K562 (cell line): ENCODE measurements around the gene MOCOS. TPM values are rescaled to one million over a fixed set of nuclear protein-coding genes. Genes with fewer than 3 reads are reported as not detected.

Experiments
- CHD2 ChIP-seq: IDR thresholded peaks from 2 replicates; pipeline ENCODE4 v1.6.1; 2011; ENCODE audit warnings: low read depth, low read length
- CHD4 ChIP-seq: fragments of 200-600 bp; sonication (generic); IDR thresholded peaks from 3 replicates; pipeline ENCODE4 v1.6.1; 2012; ENCODE audit warnings: low read depth, mild to moderate bottlenecking, mixed read lengths, low read length, inconsistent platforms; ENCODE audit not compliant: insufficient read depth, insufficient replicate concordance, poor library complexity, severe bottlenecking
- ERF ChIP-seq: fragments of 450-650 bp; formaldehyde crosslinking; IDR thresholded peaks from 2 replicates; pipeline ENCODE4 v1.4.0; 2020; ENCODE audit warnings: mild to moderate bottlenecking, mixed read lengths
- HLTF ChIP-seq: fragments of 450-650 bp; IDR thresholded peaks from 2 replicates; pipeline ENCODE4 v1.6.1; 2016
- HSF4 ChIP-seq: fragments of 250-450 bp; sonication (Bioruptor Pico); IDR thresholded peaks from 2 replicates; pipeline ENCODE4 v2.1.2; 2022; ENCODE audit warnings: mild to moderate bottlenecking, moderate library complexity, borderline replicate concordance
- LCOR ChIP-seq: sonication (generic); formaldehyde crosslinking; IDR thresholded peaks from 2 replicates; pipeline ENCODE4 v1.8.0; 2022; ENCODE audit warnings: mild to moderate bottlenecking, missing genetic modification reagents
- MCM3 ChIP-seq: fragments of 450-650 bp; IDR thresholded peaks from 2 replicates; pipeline ENCODE4 v1.6.1; 2016
- MCM5 ChIP-seq: fragments of 450-650 bp; IDR thresholded peaks from 2 replicates; pipeline ENCODE4 v1.6.1; 2016; ENCODE audit warnings: low read depth
- NR2C1 ChIP-seq, 2 experiments: fragments of 450-650 bp; IDR thresholded peaks; 2 replicates each; pipeline ENCODE4 v1.6.1; 2017; ENCODE audit warnings: mild to moderate bottlenecking in 2 of 2, antibody characterized with exemption in 1 of 2, inconsistent platforms in 1 of 2, missing compliant biosample characterization in 1 of 2, missing genetic modification characterization in 1 of 2
- PHTF2 ChIP-seq: fragments of 250-450 bp; sonication (Bioruptor Pico); IDR thresholded peaks from 2 replicates; pipeline ENCODE4 v1.5.0; 2021; ENCODE audit warnings: mild to moderate bottlenecking
- RCOR1 ChIP-seq, 2 experiments: IDR thresholded peaks; 2 replicates each; pipeline ENCODE4 v1.6.1; 2012; ENCODE audit warnings: low read depth in 2 of 2, low read length in 2 of 2, borderline replicate concordance in 1 of 2, improper control_type of control experiment in 1 of 2
- RFX7 ChIP-seq: fragments of 250-450 bp; sonication (Bioruptor Pico); IDR thresholded peaks from 2 replicates; pipeline ENCODE4 v1.5.1; 2021; ENCODE audit warnings: mild to moderate bottlenecking
- SMARCA4 ChIP-seq: fragments of 450-650 bp; IDR thresholded peaks from 2 replicates; pipeline ENCODE4 v1.6.1; 2016
- SRSF7 ChIP-seq: fragments of 200-400 bp; formaldehyde crosslinking; optimal IDR thresholded peaks from 2 replicates; pipeline ENCODE3; 2017; ENCODE audit warnings: mild to moderate bottlenecking, low read depth, low read length
- STAG1 ChIP-seq: sonication (generic); formaldehyde crosslinking; IDR thresholded peaks from 2 replicates; pipeline ENCODE4 v1.5.0; 2020; ENCODE audit warnings: missing genetic modification reagents, borderline replicate concordance
- STAT5B ChIP-seq: fragments of 250-450 bp; sonication (Bioruptor Pico); IDR thresholded peaks from 2 replicates; pipeline ENCODE4 v1.8.0; 2021; ENCODE audit warnings: mild to moderate bottlenecking, inconsistent platforms
- TCF3 ChIP-seq: sonication (generic); formaldehyde crosslinking; IDR thresholded peaks from 2 replicates; pipeline ENCODE4 v1.4.0; 2020; ENCODE audit warnings: mild to moderate bottlenecking, missing genetic modification reagents
- ZC3H11A ChIP-seq: IDR thresholded peaks from 2 replicates; pipeline ENCODE4 v1.6.1; 2012; ENCODE audit warnings: low read depth, low read length, improper control_type of control experiment
- ZNF197 ChIP-seq: fragments of 200-800 bp; sonication (Bioruptor generic); IDR thresholded peaks from 2 replicates; pipeline ENCODE4 v1.6.1; 2016; ENCODE audit warnings: low read depth, missing genetic modification characterization, missing compliant biosample characterization
- ZNF212 ChIP-seq: fragments of 450-650 bp; formaldehyde crosslinking; IDR thresholded peaks from 2 replicates; pipeline ENCODE4 v1.4.0; 2020; ENCODE audit warnings: mild to moderate bottlenecking
- polyA plus RNA-seq, 8 experiments: library from polyadenylated mRNA; depleted of rRNA in 4 of 8; stranded (reverse) in 5 of 8; unstranded in 3 of 8; fragments of >200 nt; fragmentation: Nextera tagmentation in 2 of 8; fragmentation: Illumina TruSeq in 1 of 8; extraction: Ambion mirVana in 2 of 8; extraction: Trizol in 1 of 8; gene quantifications; 2 replicates each; pipeline versions ENCODE4 v1.2.1 to v1.2.3, GENCODE V29; 2011 to 2014; ENCODE audit warnings: inconsistent platforms in 1 of 8, missing spikeins in 1 of 8
- total RNA-seq, 7 experiments: library from RNA; depleted of rRNA in 6 of 7; stranded (reverse); fragments of >200 nt in 6 of 7; fragmentation: Illumina TruSeq in 2 of 7; extraction: Trizol in 2 of 7; gene quantifications; 2 replicates each; pipeline versions ENCODE4 v1.2.1 to v1.2.3, GENCODE V29; 2011 to 2021; ENCODE audit warnings: low replicate concordance in 1 of 7
- TF ChIP-seq, protein P1 (sequence below): fragments of 450-650 bp; IDR thresholded peaks from 2 replicates; pipeline ENCODE4 v1.6.1; 2016; ENCODE audit warnings: borderline replicate concordance
- TF ChIP-seq, protein P2 (sequence below): sonication (generic); formaldehyde crosslinking; IDR thresholded peaks from 2 replicates; pipeline ENCODE4 v1.8.0; 2022; ENCODE audit warnings: mild to moderate bottlenecking, missing genetic modification reagents, borderline replicate concordance
- TF ChIP-seq, protein P3 (sequence below), 2 experiments: fragments of 250-450 bp in 1 of 2; fragments of 450-650 bp in 1 of 2; sonication (Bioruptor Pico) in 1 of 2; IDR thresholded peaks; 2 replicates each; pipeline versions ENCODE4 v1.6.1 to v1.8.0; 2016 to 2021; ENCODE audit warnings: mild to moderate bottlenecking in 2 of 2, moderate library complexity in 2 of 2, missing compliant biosample characterization in 1 of 2, missing genetic modification characterization in 1 of 2
- TF ChIP-seq, protein P4 (sequence below): fragments of 450-650 bp; IDR thresholded peaks from 2 replicates; pipeline ENCODE4 v1.6.1; 2016; ENCODE audit warnings: mild to moderate bottlenecking

MOCOS gene
- total and polyA plus RNA-seq, 9 of the 15 experiments (the other 6 are each of a cell fraction or from before 2014, with no cell fraction given): 4.5 to 12.4 (median 9.1) TPM

DNA sequence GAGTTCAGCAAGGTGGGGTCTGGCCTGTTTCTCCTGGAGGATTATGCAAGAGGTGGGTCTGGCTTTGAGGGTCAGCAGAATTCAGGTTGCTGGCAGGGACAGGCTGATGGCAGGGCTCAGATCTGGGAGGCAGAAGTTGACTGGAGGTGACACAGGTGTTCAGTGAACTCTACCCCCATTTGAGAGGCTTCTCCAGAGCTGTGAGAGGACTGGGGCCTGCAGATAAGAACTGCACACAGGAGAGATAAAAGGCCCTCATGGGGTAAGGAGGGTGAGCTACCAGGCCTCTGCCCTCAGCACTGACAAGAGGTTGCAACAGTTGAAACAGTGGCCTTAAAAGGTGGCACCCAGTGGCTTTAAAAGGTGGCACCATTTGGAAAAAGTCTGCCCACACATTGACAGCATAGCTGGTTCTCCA is 13.1 kb downstream of the MOCOS start (continued):
- TF ChIP-seq ZNF197 (CRISPR knock-in tag): no peak
- TF ChIP-seq NR2C1 (IDR thresholded peaks at IDR 0.05): peak; percentile 71
- TF ChIP-seq NR2C1 (tag; IDR thresholded peaks at IDR 0.05): peak; percentile 62
- TF ChIP-seq LCOR (CRISPR knock-in tag): no peak
- no peak for TF ChIP-seq CHD4
- TF ChIP-seq, protein P1, sequence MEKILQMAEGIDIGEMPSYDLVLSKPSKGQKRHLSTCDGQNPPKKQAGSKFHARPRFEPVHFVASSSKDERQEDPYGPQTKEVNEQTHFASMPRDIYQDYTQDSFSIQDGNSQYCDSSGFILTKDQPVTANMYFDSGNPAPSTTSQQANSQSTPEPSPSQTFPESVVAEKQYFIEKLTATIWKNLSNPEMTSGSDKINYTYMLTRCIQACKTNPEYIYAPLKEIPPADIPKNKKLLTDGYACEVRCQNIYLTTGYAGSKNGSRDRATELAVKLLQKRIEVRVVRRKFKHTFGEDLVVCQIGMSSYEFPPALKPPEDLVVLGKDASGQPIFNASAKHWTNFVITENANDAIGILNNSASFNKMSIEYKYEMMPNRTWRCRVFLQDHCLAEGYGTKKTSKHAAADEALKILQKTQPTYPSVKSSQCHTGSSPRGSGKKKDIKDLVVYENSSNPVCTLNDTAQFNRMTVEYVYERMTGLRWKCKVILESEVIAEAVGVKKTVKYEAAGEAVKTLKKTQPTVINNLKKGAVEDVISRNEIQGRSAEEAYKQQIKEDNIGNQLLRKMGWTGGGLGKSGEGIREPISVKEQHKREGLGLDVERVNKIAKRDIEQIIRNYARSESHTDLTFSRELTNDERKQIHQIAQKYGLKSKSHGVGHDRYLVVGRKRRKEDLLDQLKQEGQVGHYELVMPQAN: no peak
- TF ChIP-seq, protein P2, sequence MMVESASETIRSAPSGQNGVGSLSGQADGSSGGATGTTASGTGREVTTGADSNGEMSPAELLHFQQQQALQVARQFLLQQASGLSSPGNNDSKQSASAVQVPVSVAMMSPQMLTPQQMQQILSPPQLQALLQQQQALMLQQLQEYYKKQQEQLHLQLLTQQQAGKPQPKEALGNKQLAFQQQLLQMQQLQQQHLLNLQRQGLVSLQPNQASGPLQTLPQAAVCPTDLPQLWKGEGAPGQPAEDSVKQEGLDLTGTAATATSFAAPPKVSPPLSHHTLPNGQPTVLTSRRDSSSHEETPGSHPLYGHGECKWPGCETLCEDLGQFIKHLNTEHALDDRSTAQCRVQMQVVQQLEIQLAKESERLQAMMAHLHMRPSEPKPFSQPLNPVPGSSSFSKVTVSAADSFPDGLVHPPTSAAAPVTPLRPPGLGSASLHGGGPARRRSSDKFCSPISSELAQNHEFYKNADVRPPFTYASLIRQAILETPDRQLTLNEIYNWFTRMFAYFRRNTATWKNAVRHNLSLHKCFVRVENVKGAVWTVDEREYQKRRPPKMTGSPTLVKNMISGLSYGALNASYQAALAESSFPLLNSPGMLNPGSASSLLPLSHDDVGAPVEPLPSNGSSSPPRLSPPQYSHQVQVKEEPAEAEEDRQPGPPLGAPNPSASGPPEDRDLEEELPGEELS (CRISPR knock-in tag): no peak
- TF ChIP-seq TCF3: peak; percentile 97
- no peak for TF ChIP-seq MCM5
- TF ChIP-seq HLTF: no peak
- TF ChIP-seq ERF (CRISPR knock-in tag): no peak
- TF ChIP-seq ZC3H11A: no peak
- TF ChIP-seq, protein P3, sequence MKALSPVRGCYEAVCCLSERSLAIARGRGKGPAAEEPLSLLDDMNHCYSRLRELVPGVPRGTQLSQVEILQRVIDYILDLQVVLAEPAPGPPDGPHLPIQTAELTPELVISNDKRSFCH (CRISPR knock-in tag; IDR thresholded peaks at IDR 0.05): no peak
- TF ChIP-seq, protein P3 (tag; IDR thresholded peaks at IDR 0.05): no peak
- no peak for TF ChIP-seq STAT5B (CRISPR knock-in tag)
- TF ChIP-seq, protein P4, sequence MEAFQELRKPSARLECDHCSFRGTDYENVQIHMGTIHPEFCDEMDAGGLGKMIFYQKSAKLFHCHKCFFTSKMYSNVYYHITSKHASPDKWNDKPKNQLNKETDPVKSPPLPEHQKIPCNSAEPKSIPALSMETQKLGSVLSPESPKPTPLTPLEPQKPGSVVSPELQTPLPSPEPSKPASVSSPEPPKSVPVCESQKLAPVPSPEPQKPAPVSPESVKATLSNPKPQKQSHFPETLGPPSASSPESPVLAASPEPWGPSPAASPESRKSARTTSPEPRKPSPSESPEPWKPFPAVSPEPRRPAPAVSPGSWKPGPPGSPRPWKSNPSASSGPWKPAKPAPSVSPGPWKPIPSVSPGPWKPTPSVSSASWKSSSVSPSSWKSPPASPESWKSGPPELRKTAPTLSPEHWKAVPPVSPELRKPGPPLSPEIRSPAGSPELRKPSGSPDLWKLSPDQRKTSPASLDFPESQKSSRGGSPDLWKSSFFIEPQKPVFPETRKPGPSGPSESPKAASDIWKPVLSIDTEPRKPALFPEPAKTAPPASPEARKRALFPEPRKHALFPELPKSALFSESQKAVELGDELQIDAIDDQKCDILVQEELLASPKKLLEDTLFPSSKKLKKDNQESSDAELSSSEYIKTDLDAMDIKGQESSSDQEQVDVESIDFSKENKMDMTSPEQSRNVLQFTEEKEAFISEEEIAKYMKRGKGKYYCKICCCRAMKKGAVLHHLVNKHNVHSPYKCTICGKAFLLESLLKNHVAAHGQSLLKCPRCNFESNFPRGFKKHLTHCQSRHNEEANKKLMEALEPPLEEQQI: no peak
- TF ChIP-seq HSF4 (CRISPR knock-in tag): 0 out of 2 replicates have a peak, but pooled peaks have one; percentile 40
- TF ChIP-seq SMARCA4: peak; percentile 93
- TF ChIP-seq MCM3: no peak
- TF ChIP-seq RFX7 (CRISPR knock-in tag): no peak
- peak in 1 of 2 experiments; percentile 80; a peak in 2 of 4 replicates for TF ChIP-seq RCOR1 (IDR thresholded peaks at IDR 0.05; ENCODE audit: borderline replicate concordance in 1 of 2, low read depth in 2 of 2, low read length in 2 of 2)
- TF ChIP-seq CHD2: no peak
- TF ChIP-seq ZNF212: no peak
- TF ChIP-seq STAG1 (CRISPR knock-in tag): no peak
- no peak for TF ChIP-seq SRSF7
- TF ChIP-seq PHTF2: no peak
